Measurements from ENCODE around the gene METTL21A. TPM values are rescaled to one million over a fixed set of nuclear protein-coding genes. Genes with fewer than 3 reads are reported as not detected.
"Not testable (repeated sequence)": the region's sequence is repeated elsewhere in the genome, so short reads cannot be mapped to it uniquely, and the experiment has no call there.

METTL21A gene
- 38.9 and 39.1 TPM in 2 replicates for total RNA-seq (2014; rRNA removed; shearing (Covaris generic))
- polyA plus RNA-seq (2015; cell fraction: cytosol; rRNA removed), result 37.9 and 41.0 TPM in 2 replicates
- polyA plus RNA-seq (2015; cell fraction: nucleus; rRNA removed), result 14.2 and 21.8 TPM in 2 replicates

- in situ Hi-C loops (cut with HindIII; ENCODE audit: low pct_unique_long_range_greater_than_20kb, low sequenced_read_pairs), result no loop called here
- peak; percentile 80 for DNase-seq (ENCODE audit: low read depth, low spot score)
Observed at GRCh38 chr2:207625014-207625907, at the start of gene METTL21A. METTL21A (minus strand) TSS chr2:207625394; CDS start chr2:207624375, 1,019 bp downstream.

DNA sequence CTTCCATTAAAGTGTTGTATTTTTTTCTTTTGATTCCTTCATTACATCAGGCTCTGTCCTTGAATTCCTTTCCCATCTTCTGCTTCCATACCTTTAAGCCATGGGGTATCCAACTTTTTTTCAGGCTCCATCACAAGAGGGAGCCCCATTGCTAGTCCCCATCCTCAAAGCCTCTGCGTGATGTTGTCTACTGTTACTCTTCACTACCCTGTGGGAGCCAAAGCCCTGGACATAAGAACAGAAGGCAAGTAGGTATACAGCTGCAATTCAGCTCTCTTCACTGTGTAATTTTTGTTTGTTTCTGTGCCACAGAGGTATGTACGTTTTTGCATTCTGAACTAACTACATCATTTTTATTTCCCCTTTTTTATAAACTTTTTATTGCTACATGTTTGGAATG is 49.6 kb upstream of the METTL21A start:
- no peak for DNase-seq (ENCODE audit: low read depth, low spot score)
- in situ Hi-C loops (cut with HindIII; ENCODE audit: low pct_unique_long_range_greater_than_20kb, low sequenced_read_pairs), result no loop called here

DNA sequence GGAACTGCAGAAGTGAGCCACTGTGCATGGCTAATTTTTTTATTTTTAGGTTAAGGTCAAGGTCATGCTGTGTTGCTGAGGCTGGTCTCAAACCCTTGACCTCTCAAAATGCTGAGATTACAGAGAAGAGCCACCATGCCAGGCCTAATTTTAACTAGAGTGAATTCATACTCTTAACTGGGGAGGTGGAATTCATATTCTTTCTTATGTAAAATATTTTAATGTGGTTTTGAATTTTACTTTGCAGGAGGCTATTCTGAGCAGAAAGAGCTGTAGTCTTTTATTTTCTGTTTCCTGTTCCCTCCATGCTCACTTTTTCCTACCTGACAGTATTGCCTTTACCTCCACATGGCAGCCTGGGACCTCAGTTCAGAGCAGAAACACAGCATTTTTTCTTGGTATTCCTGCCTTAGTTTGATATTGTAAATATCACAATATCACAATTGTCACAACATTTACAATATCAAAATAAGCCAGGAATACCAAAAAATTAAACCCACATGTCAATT is 49.1 kb upstream of the METTL21A start:
- in situ Hi-C loops (cut with HindIII; ENCODE audit: low pct_unique_long_range_greater_than_20kb, low sequenced_read_pairs), result no loop called here

DNA sequence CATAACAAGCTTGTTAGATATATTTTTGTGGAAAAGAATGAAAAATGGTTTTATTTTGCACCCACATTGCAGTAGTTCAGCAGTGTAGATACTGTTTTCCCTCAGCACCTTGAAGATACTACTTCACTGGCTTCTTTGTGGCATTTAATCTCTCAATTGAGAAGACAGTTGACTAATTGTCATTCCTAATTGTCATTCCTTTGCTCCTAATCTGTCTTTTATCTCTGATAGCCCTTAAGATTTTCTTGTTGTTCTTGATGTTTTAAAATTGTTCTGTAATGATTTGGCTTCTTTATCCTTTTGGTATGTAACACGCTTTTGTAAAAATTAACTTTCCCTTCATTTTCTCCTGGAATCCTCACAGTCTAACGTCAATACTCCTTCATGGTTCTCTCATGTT is 48.2 kb upstream of the METTL21A start:
- in situ Hi-C loops (cut with HindIII; ENCODE audit: low pct_unique_long_range_greater_than_20kb, low sequenced_read_pairs), result no loop called here
- DNase-seq (ENCODE audit: low read depth, low spot score), result no peak

More for the DNA sequence above, 49.1 kb upstream of the METTL21A start:
- no peak for DNase-seq (ENCODE audit: low read depth, low spot score)

DNA sequence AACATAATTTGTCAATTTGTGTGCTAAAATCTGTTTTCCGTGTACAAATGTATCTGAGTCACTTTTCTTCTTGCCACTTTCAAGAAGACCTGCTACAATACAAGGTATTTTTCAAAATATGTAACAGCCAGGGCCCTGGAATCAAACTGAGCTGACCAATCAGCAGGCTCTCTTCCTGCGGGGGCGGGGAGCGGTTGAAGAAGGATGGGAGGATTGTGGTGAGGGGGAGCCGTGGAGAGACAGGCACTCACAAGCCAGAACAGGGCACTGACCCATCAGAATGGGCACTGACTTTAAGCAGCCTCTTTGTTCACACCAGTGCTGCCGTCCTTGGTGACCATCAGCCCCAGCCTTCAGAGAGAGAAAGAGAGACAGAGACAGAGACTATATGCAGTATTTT is 45.7 kb upstream of the METTL21A start:
- DNase-seq (ENCODE audit: low read depth, low spot score), result no peak
- in situ Hi-C loops (cut with HindIII; ENCODE audit: low pct_unique_long_range_greater_than_20kb, low sequenced_read_pairs), result no loop called here

DNA sequence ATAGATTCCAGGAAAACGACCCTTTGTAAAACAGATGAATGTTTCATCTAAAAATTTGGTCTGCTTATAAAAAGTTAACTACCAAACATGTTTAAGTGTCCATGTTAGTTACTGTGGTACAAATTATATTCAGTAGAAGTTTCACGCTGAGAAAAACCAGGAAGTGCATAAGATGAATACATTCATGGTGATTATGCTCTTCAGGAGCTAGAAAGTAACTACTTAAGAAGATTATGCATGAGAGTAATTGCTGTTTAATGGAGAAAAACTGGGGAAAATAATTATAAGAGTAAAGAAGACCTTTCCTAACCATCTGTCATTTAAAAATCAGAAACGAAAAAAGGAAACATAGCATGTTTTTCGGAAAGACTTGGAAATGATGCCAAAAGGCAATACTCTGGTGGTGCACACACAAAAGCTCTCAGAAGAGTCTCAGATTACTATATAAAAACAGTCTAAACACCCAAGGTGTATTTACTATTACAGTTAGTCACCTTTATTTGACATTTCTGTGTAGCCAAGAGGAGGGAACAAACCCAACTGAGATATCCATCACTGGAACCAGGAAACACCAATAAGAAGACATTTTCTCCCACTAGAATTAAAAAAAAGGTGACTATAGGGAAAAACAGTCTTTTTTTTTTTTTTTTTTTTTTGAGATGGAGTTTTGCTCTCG is 38.8 kb upstream of the METTL21A start:
- DNase-seq (ENCODE audit: low read depth, low spot score), result no peak
- in situ Hi-C loops (cut with HindIII; ENCODE audit: low pct_unique_long_range_greater_than_20kb, low sequenced_read_pairs), result no loop called here

GRCh38 chr2:207662203-207662602 is 37.0 kb upstream of the METTL21A start:
- in situ Hi-C loops (cut with HindIII; ENCODE audit: low pct_unique_long_range_greater_than_20kb, low sequenced_read_pairs), result no loop called here
- DNase-seq (ENCODE audit: low read depth, low spot score), result no peak

DNA sequence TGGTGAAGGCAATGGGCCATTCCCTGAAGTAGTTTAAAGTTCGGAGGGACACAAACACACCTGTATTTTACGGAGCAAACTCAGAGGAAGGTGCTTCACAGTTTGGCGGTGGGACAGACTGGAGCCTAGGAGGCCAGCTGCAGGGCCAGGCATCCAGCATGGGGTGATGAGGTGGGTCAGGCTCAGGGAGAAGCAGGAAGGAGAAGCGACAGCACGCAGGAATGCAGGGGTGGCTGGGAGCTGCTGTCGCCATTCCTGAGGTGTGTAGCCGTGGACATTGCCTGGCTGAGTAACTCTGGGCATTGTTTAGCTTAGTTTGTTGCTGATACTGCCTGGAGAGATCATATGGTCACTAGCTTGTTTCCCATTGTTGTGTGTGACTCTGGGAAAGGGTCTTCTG is 35.8 kb upstream of the METTL21A start:
- in situ Hi-C loops (cut with HindIII; ENCODE audit: low pct_unique_long_range_greater_than_20kb, low sequenced_read_pairs), result no loop called here

GRCh38 chr2:207658156-207658555 is 33.0 kb upstream of the METTL21A start:
- in situ Hi-C loops (cut with HindIII; ENCODE audit: low pct_unique_long_range_greater_than_20kb, low sequenced_read_pairs), result no loop called here
- DNase-seq (ENCODE audit: low read depth, low spot score), result no peak

More for the DNA sequence above, 35.8 kb upstream of the METTL21A start:
- DNase-seq (ENCODE audit: low read depth, low spot score), result no peak

- in situ Hi-C loops (cut with HindIII; ENCODE audit: low pct_unique_long_range_greater_than_20kb, low sequenced_read_pairs), result no loop called here
- DNase-seq (ENCODE audit: low read depth, low spot score), result no peak
Observed at GRCh38 chr2:207655000-207655399, 29.8 kb upstream of the METTL21A start.

- in situ Hi-C loops (cut with HindIII; ENCODE audit: low pct_unique_long_range_greater_than_20kb, low sequenced_read_pairs), result not testable (repeated sequence)
Observed at GRCh38 chr2:207646582-207646981, 21.4 kb upstream of the METTL21A start.

GRCh38 chr2:207643892-207644291 is 18.7 kb upstream of the METTL21A start:
- no peak for DNase-seq (ENCODE audit: low read depth, low spot score)
- in situ Hi-C loops (cut with HindIII; ENCODE audit: low pct_unique_long_range_greater_than_20kb, low sequenced_read_pairs), result no loop called here

More at GRCh38 chr2:207646582-207646981, 21.4 kb upstream of the METTL21A start:
- not testable (repeated sequence) for DNase-seq (ENCODE audit: low read depth, low spot score)

DNA sequence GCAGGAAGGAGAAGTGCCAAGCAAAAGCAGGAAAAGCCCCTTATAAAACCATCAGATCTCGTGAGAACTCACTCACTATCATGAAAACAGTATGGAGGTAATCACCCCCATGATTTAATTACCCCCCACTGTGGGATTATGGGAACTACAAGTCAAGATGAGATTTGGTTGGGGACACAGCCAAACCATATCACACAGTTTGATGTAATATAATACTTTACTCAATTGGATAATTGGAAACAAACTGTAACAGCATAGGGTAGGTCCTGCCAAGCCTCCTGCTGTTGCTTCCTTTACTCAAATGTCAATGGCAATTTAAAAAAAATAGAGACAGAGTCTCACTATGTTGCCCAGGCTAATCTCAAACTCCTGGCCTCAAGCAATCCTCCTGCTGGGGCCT is 15.5 kb upstream of the METTL21A start:
- in situ Hi-C loops (cut with HindIII; ENCODE audit: low pct_unique_long_range_greater_than_20kb, low sequenced_read_pairs), result no loop called here
- no peak for DNase-seq (ENCODE audit: low read depth, low spot score)

DNA sequence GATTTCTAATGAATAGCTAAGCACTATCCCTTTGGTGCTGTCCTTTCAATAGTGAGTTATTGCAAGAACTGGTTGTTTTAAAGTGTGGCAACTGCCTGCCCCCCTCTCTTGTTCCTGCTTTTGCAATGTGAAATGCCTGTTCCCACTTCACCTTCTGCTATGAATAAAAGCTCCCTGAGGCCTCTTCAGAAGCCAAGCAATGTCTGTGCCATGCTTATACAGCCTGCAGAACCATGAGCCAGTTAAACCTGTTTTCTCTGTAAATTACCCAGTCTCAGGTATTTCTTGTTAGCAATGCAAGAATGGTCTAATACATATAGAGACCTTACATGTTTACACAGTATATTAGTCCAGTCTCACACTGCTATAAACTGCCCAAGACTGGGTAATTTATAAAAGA is 15.0 kb upstream of the METTL21A start:
- in situ Hi-C loops (cut with HindIII; ENCODE audit: low pct_unique_long_range_greater_than_20kb, low sequenced_read_pairs), result no loop called here
- no peak for DNase-seq (ENCODE audit: low read depth, low spot score)

- in situ Hi-C loops (cut with HindIII; ENCODE audit: low pct_unique_long_range_greater_than_20kb, low sequenced_read_pairs), result not testable (repeated sequence)
Observed at GRCh38 chr2:207639288-207639687, 14.1 kb upstream of the METTL21A start.

DNA sequence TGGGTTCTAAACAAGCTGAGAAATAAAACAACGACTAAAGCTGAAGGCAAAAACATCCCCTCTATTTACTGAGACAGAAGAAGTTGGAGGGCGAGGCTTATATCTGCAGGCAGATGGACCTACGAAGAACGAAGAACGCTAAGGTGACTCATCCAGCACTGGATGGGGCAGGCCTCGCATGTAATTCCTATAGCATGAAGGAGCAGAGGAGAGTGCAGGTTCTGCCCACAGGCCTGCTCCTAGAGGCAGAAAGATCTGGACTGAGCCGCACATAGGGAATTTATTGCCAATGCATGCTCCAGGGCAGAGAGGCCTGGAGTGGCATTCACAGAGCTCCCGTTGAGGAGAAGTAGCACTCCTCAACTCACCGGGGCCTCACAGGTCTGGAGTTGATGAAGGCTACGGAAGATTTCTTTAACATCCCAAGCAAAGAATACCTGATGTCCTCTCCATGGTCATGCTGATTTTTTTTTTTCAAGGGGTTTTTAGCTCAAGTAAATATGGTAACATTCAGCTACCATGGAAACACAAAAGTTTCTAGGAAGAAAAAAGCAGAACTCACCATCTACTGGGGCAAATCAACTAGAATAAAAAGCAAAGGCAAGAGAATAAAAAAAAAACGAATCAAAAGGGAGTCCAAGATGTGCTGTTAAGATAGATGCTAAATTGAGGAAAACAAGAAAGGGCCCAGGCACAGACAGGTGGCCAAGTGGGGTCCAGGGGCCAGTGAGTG is 10.4 kb upstream of the METTL21A start:
- in situ Hi-C loops (cut with HindIII; ENCODE audit: low pct_unique_long_range_greater_than_20kb, low sequenced_read_pairs), result no loop called here
- DNase-seq (ENCODE audit: low read depth, low spot score), result no peak

More at GRCh38 chr2:207639288-207639687, 14.1 kb upstream of the METTL21A start:
- not testable (repeated sequence) for DNase-seq (ENCODE audit: low read depth, low spot score)

GRCh38 chr2:207633686-207634085 is 8.5 kb upstream of the METTL21A start:
- DNase-seq (ENCODE audit: low read depth, low spot score), result no peak
- in situ Hi-C loops (cut with HindIII; ENCODE audit: low pct_unique_long_range_greater_than_20kb, low sequenced_read_pairs), result no loop called here
